HL-60 (cell line): ENCODE data around the gene MAGEF1.

ENCODE experiments used
- GABPA ChIP-seq: IDR thresholded peaks from 2 replicates; pipeline ENCODE4 v1.6.1; 2012; ENCODE audit warnings: low read depth
- POLR2AphosphoS5 ChIP-seq: IDR thresholded peaks from 2 replicates; pipeline ENCODE4 v1.6.1; 2012; ENCODE audit warnings: low read depth
- SPI1 ChIP-seq: IDR thresholded peaks from 2 replicates; pipeline ENCODE4 v1.6.1; 2012; ENCODE audit warnings: low read depth, mild to moderate bottlenecking, borderline replicate concordance
- TF ChIP-seq, protein P1 (sequence below): IDR thresholded peaks from one replicate; pipeline ENCODE4 v1.5.1; 2011; ENCODE audit warnings: low read length, control low read depth, inconsistent platforms; ENCODE audit not compliant: insufficient read depth
- TF ChIP-seq, protein P2 (sequence below): IDR thresholded peaks from 2 replicates; pipeline ENCODE4 v1.6.1; 2012; ENCODE audit warnings: low read depth; ENCODE audit not compliant: insufficient replicate concordance

DNA sequence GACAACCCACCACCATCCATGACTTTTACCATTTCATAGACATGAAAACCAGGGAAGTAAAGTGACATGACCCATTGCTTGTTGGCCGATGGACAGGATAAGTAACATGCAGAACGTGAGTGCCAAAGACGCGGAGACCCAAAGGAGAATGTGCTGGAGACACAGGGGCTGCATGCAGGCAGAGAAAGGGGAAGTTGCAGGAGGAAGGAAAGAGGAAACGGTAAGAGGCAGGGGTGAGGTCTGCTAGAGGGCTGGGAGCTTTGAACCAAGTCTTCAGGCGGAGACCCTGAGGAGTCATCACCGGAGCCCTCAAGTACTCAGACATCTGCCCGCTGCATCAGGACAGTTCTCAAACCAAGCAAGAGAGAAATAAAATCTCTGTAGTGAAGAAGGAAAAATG is 34.9 kb downstream of the MAGEF1 start:
- TF ChIP-seq, protein P1, sequence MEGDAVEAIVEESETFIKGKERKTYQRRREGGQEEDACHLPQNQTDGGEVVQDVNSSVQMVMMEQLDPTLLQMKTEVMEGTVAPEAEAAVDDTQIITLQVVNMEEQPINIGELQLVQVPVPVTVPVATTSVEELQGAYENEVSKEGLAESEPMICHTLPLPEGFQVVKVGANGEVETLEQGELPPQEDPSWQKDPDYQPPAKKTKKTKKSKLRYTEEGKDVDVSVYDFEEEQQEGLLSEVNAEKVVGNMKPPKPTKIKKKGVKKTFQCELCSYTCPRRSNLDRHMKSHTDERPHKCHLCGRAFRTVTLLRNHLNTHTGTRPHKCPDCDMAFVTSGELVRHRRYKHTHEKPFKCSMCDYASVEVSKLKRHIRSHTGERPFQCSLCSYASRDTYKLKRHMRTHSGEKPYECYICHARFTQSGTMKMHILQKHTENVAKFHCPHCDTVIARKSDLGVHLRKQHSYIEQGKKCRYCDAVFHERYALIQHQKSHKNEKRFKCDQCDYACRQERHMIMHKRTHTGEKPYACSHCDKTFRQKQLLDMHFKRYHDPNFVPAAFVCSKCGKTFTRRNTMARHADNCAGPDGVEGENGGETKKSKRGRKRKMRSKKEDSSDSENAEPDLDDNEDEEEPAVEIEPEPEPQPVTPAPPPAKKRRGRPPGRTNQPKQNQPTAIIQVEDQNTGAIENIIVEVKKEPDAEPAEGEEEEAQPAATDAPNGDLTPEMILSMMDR: no peak
- TF ChIP-seq SPI1 (peak; percentile 94), POLR2AphosphoS5 (no peak), GABPA (no peak)
- TF ChIP-seq, protein P2, sequence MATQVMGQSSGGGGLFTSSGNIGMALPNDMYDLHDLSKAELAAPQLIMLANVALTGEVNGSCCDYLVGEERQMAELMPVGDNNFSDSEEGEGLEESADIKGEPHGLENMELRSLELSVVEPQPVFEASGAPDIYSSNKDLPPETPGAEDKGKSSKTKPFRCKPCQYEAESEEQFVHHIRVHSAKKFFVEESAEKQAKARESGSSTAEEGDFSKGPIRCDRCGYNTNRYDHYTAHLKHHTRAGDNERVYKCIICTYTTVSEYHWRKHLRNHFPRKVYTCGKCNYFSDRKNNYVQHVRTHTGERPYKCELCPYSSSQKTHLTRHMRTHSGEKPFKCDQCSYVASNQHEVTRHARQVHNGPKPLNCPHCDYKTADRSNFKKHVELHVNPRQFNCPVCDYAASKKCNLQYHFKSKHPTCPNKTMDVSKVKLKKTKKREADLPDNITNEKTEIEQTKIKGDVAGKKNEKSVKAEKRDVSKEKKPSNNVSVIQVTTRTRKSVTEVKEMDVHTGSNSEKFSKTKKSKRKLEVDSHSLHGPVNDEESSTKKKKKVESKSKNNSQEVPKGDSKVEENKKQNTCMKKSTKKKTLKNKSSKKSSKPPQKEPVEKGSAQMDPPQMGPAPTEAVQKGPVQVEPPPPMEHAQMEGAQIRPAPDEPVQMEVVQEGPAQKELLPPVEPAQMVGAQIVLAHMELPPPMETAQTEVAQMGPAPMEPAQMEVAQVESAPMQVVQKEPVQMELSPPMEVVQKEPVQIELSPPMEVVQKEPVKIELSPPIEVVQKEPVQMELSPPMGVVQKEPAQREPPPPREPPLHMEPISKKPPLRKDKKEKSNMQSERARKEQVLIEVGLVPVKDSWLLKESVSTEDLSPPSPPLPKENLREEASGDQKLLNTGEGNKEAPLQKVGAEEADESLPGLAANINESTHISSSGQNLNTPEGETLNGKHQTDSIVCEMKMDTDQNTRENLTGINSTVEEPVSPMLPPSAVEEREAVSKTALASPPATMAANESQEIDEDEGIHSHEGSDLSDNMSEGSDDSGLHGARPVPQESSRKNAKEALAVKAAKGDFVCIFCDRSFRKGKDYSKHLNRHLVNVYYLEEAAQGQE: no peak
